Panc1 (cell line): ENCODE data around the gene FIG4. TPM values are rescaled to one million over a fixed set of nuclear protein-coding genes. Genes with fewer than 3 reads are reported as not detected.

Source experiments
- ATAC-seq: fragments of 200-7000 bp; cut with Tn5 transposase; 2 replicates; pipeline ENCODE4 v1.9.1; 2020; ENCODE audit warnings: mild to moderate bottlenecking, moderate library complexity
- BruUV-seq: library from RNA; stranded (reverse); fragments of 400-500 nt; replicated peaks from 2 replicates; lab custom pipeline; 2021; lab: Mats Ljungman, UMichigan
- CTCF ChIA-PET: fragments of 300-600 bp; sonication (Branson Sonifier 250); formaldehyde crosslinking; loops from one replicate; lab custom pipeline; 2022; ENCODE audit warnings: antibody characterized with exemption; lab: Charles Lee
- POLR2A ChIA-PET: fragments of 300-600 bp; sonication (Branson Sonifier 250); formaldehyde crosslinking; loops from one replicate; lab custom pipeline; 2022; ENCODE audit warnings: antibody characterized with exemption; lab: Charles Lee
- DNase-seq: peaks from one replicate; pipeline ENCODE4 v3.0.0-alpha.2; 2010; ENCODE audit warnings: low read depth, low spot score
- H3K27ac ChIP-seq: 2 replicates; pipeline ENCODE4 v1.5.1; 2011; ENCODE audit warnings: mild to moderate bottlenecking, low read length, inconsistent platforms
- H3K27me3 ChIP-seq: fragments of 200-500 bp; sonication (Bioruptor generic); 2 replicates; pipeline ENCODE4 v1.6.0; 2014; ENCODE audit warnings: low read length, inconsistent platforms; ENCODE audit not compliant: control insufficient read depth, insufficient read depth
- H3K36me3 ChIP-seq: fragments of 200-500 bp; sonication (Bioruptor generic); 2 replicates; pipeline ENCODE4 v1.5.1; 2014; ENCODE audit warnings: inconsistent platforms, mild to moderate bottlenecking, low read length, moderate library complexity; ENCODE audit not compliant: control insufficient read depth, insufficient read depth
- H3K4me1 ChIP-seq: 2 replicates; pipeline ENCODE4 v1.5.1; 2011; ENCODE audit warnings: inconsistent platforms, mild to moderate bottlenecking, low read length, moderate library complexity; ENCODE audit not compliant: control insufficient read depth, insufficient read depth
- H3K4me3 ChIP-seq, 2 experiments: 2 replicates each; pipeline ENCODE4 v1.5.1; 2011 to 2012; ENCODE audit warnings: low read depth in 2 of 2, low read length in 2 of 2, mild to moderate bottlenecking in 2 of 2, inconsistent platforms in 1 of 2, moderate library complexity in 1 of 2
- H3K9me3 ChIP-seq: fragments of 200-500 bp; sonication (Bioruptor generic); 2 replicates; pipeline ENCODE4 v1.5.1; 2014; ENCODE audit warnings: low read depth, mild to moderate bottlenecking, inconsistent platforms, low read length, moderate library complexity; ENCODE audit not compliant: control insufficient read depth, insufficient read depth
- POLR2AphosphoS5 ChIP-seq: IDR thresholded peaks from 2 replicates; pipeline ENCODE4 v1.6.1; 2012; ENCODE audit warnings: mild to moderate bottlenecking, low read depth, low read length, moderate library complexity
- SIN3A ChIP-seq: IDR thresholded peaks from 2 replicates; pipeline ENCODE4 v1.6.1; 2012; ENCODE audit warnings: low read depth, mild to moderate bottlenecking, low read length, moderate library complexity, borderline replicate concordance; ENCODE audit not compliant: insufficient read depth
- TCF7L2 ChIP-seq: IDR thresholded peaks from 2 replicates; pipeline ENCODE4 v1.6.1; 2011; ENCODE audit warnings: mild to moderate bottlenecking, low read depth, low read length, inconsistent platforms
- in situ Hi-C: cut with HindIII; loops from 2 replicates; pipeline ENCODE4 v1.10.0; 2016; ENCODE audit warnings: low sequenced_read_pairs, low pct_unique_long_range_greater_than_20kb
- intact Hi-C: fragments of 100-400 bp; cut with micrococcal nuclease; formaldehyde crosslinking; loops from one replicate; pipeline ENCODE4 v1.10.0; 2022; ENCODE audit not compliant: unreplicated experiment
- total RNA-seq: library from RNA; stranded (reverse); gene quantifications from one replicate; pipeline ENCODE4 v1.2.1, GENCODE V29; 2021; ENCODE audit not compliant: unreplicated experiment
- TF ChIP-seq, protein P1 (sequence below): fragments of 450-650 bp; IDR thresholded peaks from 2 replicates; pipeline ENCODE4 v1.5.1; 2017; ENCODE audit warnings: mild to moderate bottlenecking
- TF ChIP-seq, protein P2 (sequence below), 2 experiments: IDR thresholded peaks; 2 replicates each; pipeline ENCODE4 v1.6.1; 2011 to 2012; ENCODE audit warnings: low read depth in 2 of 2, control low read depth in 1 of 2, low read length in 1 of 2, mild to moderate bottlenecking in 1 of 2, moderate library complexity in 1 of 2; ENCODE audit not compliant: insufficient read depth in 1 of 2

FIG4 gene
- total RNA-seq, 1 experiment from 2014 or later: 19.0 TPM

DNA sequence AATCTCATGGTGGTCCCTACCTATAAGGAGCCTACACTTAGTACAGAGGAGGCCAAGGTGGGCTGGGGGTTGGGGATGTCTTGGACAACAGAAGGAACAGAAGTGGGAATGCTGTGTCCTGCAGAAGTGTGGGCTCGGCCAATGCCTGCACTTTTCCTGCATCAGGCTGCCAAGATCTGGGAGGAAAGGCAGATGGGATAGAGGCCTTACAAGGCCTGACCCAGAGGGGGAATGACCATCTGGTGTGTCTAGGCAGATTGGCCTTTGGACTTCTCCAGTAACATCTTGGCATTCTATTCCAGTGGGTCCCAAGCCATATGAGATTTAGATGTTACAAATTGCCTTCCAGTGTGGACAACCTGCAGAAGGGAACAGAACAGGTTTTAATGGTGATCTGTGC is 162.3 kb downstream of the FIG4 start:
- CTCF ChIA-PET: no interaction called here
- Histone ChIP-seq H3K9me3 (no peaks in the 10 kb centered on the region), H3K4me3 (no peak overlapping the region), H3K27me3 (no peaks in the 10 kb centered on the region), H3K4me1 (no peaks in the 10 kb centered on the region), H3K27ac (no peak overlapping the region), H3K36me3 (no peaks in the 10 kb centered on the region)
- BruUV-seq: no TSS peak
- no peak for TF ChIP-seq SIN3A
- TF ChIP-seq, protein P1, sequence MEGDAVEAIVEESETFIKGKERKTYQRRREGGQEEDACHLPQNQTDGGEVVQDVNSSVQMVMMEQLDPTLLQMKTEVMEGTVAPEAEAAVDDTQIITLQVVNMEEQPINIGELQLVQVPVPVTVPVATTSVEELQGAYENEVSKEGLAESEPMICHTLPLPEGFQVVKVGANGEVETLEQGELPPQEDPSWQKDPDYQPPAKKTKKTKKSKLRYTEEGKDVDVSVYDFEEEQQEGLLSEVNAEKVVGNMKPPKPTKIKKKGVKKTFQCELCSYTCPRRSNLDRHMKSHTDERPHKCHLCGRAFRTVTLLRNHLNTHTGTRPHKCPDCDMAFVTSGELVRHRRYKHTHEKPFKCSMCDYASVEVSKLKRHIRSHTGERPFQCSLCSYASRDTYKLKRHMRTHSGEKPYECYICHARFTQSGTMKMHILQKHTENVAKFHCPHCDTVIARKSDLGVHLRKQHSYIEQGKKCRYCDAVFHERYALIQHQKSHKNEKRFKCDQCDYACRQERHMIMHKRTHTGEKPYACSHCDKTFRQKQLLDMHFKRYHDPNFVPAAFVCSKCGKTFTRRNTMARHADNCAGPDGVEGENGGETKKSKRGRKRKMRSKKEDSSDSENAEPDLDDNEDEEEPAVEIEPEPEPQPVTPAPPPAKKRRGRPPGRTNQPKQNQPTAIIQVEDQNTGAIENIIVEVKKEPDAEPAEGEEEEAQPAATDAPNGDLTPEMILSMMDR: no peak
- TF ChIP-seq TCF7L2: no peak
- TF ChIP-seq, protein P2, sequence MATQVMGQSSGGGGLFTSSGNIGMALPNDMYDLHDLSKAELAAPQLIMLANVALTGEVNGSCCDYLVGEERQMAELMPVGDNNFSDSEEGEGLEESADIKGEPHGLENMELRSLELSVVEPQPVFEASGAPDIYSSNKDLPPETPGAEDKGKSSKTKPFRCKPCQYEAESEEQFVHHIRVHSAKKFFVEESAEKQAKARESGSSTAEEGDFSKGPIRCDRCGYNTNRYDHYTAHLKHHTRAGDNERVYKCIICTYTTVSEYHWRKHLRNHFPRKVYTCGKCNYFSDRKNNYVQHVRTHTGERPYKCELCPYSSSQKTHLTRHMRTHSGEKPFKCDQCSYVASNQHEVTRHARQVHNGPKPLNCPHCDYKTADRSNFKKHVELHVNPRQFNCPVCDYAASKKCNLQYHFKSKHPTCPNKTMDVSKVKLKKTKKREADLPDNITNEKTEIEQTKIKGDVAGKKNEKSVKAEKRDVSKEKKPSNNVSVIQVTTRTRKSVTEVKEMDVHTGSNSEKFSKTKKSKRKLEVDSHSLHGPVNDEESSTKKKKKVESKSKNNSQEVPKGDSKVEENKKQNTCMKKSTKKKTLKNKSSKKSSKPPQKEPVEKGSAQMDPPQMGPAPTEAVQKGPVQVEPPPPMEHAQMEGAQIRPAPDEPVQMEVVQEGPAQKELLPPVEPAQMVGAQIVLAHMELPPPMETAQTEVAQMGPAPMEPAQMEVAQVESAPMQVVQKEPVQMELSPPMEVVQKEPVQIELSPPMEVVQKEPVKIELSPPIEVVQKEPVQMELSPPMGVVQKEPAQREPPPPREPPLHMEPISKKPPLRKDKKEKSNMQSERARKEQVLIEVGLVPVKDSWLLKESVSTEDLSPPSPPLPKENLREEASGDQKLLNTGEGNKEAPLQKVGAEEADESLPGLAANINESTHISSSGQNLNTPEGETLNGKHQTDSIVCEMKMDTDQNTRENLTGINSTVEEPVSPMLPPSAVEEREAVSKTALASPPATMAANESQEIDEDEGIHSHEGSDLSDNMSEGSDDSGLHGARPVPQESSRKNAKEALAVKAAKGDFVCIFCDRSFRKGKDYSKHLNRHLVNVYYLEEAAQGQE (IDR thresholded peaks at IDR 0.05; ENCODE audit: insufficient read depth in 1 of 2, low read depth in 2 of 2, low read length in 1 of 2): no peak
- no peak for TF ChIP-seq POLR2AphosphoS5
- POLR2A ChIA-PET: no interaction called here
- intact Hi-C loops: no loop called here
- DNase-seq (no peak), ATAC-seq (no peak)
- in situ Hi-C loops: no loop called here

DNA sequence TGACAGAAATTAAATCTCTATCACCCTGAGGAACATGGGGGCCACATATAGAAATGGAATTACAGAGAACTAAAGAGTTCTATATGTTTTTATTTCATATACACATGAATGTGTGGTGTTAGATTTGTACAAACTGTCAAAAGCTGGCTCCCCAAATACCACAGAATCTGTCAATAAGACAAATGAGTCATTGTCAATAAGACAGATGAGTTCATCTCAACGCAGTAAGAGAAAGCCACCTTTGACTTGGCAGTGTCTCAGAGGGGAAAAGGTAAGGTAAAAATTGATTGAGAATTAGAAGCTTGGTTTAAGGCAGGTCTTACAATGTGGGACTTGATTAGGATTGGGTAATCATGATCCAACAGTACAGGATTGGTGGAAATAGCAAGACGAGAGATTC is 162.9 kb downstream of the FIG4 start:
- Histone ChIP-seq H3K4me1 (no peaks in the 10 kb centered on the region), H3K36me3 (no peaks in the 10 kb centered on the region), H3K4me3 (no peak overlapping the region), H3K27me3 (no peaks in the 10 kb centered on the region), H3K9me3 (no peaks in the 10 kb centered on the region), H3K27ac (no peak overlapping the region)
- DNase-seq: no peak
- ChIA-PET POLR2A (no interaction called here), CTCF (no interaction called here)
- no TSS peak for BruUV-seq
- in situ Hi-C loops (no loop called here), intact Hi-C loops (no loop called here)
- TF ChIP-seq SIN3A (no peak), TCF7L2 (no peak), POLR2AphosphoS5 (no peak)
- TF ChIP-seq, protein P2 (IDR thresholded peaks at IDR 0.05; ENCODE audit: insufficient read depth in 1 of 2, low read depth in 2 of 2, low read length in 1 of 2): no peak
- TF ChIP-seq, protein P1: no peak
- ATAC-seq: no peak
